T-helper 2 cell treated with Interferon-gamma antibody and Interleukin-4, amounts not matched to agents 100 ng/mL and 5 ng/mL, for 36 hours (primary cell): ENCODE data around the gene S100A6. TPM values are rescaled to one million over a fixed set of nuclear protein-coding genes. Genes with fewer than 3 reads are reported as not detected.

Experiments used
- intact Hi-C: fragments of 100-400 bp; cut with micrococcal nuclease; formaldehyde crosslinking; loops from one replicate; pipeline ENCODE4 v1.15.1; 2023
- total RNA-seq: library from RNA; stranded (reverse); gene quantifications from 2 replicates; pipeline ENCODE4 v1.2.3, GENCODE V29; 2022

The S100A6 gene
- total RNA-seq, 1 donor from 2014 or later = 530 TPM

- intact Hi-C loops = no loop called here
These were observed 11.2 kb upstream of the S100A6 start for GRCh38 chr1:153546796-153547559.

GRCh38 chr1:153546371-153546770, 10.6 kb upstream of the S100A6 start:
- intact Hi-C loops = no loop called here

DNA sequence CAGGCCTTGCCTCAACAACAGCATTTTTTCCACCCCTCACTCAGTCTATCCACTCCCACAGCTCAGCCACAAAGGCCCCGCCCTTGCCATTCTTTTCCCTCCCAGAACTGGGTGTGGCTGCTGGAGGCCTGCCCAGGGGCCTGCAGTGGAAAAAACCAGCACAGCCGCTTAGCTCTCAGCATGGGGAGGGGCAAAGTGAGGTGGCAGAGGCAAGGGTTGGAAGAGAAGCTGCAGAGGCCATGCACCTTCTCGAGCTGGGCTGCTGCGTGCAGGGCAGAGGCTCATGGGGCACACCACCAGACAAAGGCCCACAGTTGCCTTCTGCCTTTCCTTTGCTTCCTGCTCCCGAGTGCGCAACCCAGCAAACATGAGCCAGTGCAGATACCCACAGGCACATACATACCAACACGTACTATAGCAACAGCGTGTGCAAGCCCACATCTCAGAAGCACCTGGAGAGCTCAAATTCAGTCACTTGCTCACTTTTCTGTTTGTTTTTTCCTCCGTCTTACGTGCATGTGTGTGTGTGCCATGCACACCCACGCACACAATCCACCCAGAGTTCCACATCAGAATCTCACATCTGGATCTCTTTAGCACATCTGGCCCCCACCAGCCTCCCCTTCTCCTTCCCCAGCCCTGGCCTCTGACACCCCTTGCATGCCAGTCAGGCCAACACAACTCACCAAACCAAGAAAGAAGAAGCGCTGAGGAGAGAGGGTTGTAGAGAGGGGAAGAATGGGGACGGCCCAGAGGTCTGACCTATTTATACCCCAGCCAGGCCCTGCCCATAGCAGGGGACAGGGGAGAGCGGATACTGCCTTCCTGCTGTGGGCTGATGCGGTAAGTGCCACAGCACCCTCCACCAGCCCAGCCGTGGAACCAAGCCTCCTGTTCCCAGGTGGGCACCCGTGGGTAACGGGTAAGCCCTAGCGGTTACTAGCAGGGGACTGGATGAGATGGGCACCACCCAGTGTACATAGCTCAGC, 9.6 kb upstream of the S100A6 start, which contains the start of gene S100A4:
S100A4 (minus strand) TSS at position 740 of the 989 bp plus-strand sequence. CDS start 1,012 bp downstream, outside the sequence.
- intact Hi-C loops = loop anchor here (1.0 kb wide), 2 partner anchors 9 to 21 kb away; no protein-coding TSS in a partner anchor

GRCh38 chr1:153544453-153545066, 8.8 kb upstream of the S100A6 start:
- intact Hi-C loops = loop anchor here (1.0 kb wide), 2 partner anchors 8 to 22 kb away; no protein-coding TSS in a partner anchor

- intact Hi-C loops = no loop called here
These were observed 7.9 kb upstream of the S100A6 start for GRCh38 chr1:153543736-153544135.

DNA sequence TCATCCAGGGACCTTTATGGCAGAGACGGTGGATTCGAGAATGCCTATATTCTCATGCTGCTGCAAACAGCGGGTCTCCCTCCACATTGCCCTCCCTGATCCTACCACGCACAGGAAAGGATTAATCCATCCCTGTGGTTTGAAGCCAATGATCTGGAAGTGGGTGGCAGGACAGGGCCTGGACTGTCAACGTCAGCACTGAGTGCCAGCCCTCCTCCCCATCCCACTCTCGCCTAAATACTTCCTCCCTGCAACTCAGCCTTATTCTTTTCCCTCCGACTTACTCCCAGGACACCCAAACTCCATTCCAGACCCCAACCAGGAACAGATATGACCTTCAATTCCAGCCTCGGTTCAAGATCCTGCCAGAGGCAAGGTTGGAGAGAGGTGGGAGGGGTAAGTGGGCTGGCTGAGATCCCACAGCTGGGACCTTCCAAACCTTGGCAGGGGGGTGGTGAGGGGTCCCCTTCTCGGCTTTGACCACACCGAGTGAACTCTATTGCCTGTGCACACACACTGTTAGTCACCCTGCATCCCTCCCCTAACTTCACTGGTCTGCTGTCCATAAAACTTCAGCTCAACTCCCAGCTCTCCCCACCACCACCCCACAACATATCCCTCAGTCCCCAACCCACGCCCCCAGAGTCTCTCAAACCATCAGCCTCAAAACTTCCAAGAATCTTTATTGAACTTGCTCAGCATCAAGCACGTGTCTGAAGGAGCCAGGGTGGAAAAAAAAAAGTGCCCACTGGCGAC, 7.3 kb upstream of the S100A6 start:
- intact Hi-C loops = no loop called here

- intact Hi-C loops = no loop called here
These were observed 6.1 kb upstream of the S100A6 start for GRCh38 chr1:153541641-153542590.

GRCh38 chr1:153540394-153541361, 4.9 kb upstream of the S100A6 start, which contains the start of gene S100A5:
TSS of gene S100A5 (minus strand) at chr1:153540934. CDS start at chr1:153540191, 743 bp downstream.
- intact Hi-C loops = no loop called here

DNA sequence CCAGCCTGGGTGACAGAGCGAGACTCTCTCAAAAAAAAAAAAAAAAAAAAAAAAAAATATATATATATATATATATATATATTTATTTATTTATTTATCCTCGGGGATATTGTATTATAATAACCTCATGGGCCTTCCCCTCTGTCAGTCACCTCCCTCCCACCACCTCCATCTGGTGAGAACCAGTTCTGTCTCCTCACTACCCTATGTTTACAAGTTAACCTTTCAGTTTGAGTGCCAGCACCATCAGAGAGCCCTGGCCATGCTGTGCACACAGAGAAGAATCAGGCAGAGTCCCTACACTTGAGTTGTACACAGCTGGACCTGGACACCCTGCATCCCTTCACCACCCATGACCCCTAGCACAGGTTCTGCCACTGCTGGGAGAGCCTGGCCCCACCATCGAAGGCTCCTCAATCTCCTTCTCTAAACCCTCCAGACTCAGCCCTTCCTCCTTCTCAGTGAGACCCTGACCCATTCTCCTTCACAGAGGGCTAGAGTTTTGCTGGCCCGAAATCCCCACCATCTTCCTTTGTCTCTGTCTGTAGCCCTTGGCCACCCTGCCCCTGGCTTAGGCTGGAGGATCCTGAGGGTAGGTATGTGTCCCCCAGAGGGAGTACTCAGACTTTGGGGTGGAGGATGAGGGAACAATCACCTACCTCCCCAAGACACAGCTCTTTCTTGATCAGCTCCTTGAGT, 3.8 kb upstream of the S100A6 start:
- intact Hi-C loops = loop anchor here (10.0 kb wide), 2 partner anchors 185 to 425 kb away; partner anchors contain the start of genes CREB3L4, INTS3 and SLC39A1

DNA sequence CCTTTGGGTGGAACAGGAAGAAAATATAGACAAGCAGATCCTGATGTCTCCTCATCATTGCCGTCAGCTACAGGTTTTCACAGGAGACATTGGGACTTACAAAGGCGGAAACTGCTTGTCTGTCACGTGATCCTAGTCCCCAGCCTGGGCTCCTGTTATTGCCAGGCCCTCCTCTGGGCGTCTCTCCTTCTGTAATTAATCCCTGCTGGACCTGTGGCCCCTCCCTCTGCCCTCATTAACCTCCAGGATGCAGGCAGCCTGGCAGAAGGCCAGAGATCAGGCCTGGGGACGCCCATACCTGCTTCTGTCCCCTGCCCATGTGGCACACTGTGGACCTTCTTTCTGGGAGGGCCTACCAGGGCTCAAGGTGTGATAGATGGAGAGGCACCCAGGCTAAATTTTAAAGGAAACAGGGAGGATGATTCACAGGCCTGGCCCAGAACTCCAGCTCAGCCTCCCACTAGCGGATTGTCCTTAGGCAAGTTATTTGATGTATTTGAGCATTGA, 2.6 kb upstream of the S100A6 start:
- intact Hi-C loops = loop anchor here (10.0 kb wide), 2 partner anchors 186 to 426 kb away; partner anchors contain the start of genes CREB3L4, INTS3 and SLC39A1

DNA sequence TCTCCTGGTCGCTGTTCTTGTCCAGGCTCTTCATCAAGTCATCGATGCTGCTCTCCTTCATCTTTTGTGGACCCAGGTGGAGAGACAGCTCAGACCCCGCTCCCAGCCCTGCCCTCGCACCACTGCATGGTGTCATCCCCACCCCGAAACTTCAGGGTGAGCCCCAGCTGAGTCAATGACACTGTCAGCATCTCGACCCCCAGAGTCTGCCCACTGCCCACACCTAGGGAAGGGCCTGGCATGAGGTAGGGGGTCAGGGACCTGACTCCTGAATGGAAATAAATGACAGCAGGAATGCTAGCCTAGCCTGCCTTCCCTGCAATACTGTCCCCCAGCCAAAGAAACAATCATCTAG, 1.6 kb upstream of the S100A6 start:
- intact Hi-C loops = loop anchor here (10.0 kb wide), 2 partner anchors 187 to 427 kb away; partner anchors contain the start of genes CREB3L4, INTS3 and SLC39A1

DNA sequence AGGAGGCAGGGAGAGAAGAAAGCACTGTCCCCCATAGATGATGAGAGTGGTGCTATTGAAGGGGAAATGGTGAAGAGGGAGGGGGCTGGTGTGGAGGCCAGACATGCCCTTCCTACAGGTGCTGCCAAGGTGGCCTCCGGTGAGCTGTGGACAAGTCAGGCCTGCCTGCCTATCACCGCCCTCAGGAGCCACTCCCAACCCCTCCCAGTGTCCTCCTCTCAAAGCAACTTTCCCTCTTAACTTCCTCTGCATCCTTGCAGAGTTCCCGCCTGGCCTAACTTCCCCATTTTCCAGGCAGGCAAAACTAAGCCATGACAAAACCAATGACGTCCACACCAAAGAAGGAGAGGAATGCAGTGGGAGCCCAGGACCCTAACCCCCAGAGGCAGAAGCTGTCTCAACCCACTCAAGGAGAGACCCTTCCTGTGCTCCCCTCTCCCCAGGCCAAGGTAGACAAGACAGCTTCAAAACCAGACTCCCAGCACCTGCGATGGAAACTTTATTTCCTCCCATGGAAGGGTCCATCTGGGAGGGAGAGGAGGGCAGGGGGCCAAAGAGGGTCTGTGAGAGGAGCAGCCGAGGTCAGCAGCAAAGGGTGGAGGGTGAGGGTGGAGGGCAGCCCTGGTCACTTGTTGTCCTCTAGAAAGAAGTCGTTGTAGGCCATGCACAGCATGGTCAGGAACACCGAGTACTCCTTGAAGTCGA, 1.0 kb upstream of the S100A6 start:
- intact Hi-C loops = loop anchor here (1.0 to 10.0 kb wide), 3 partner anchors 8 to 428 kb away; partner anchors contain the start of genes CREB3L4, INTS3, S100A4 and SLC39A1

GRCh38 chr1:153536012-153536670, 350 bp upstream of the S100A6 start:
- intact Hi-C loops = loop anchor here (1.0 to 10.0 kb wide), 3 partner anchors 9 to 429 kb away; partner anchors contain the start of genes CREB3L4, INTS3, S100A4 and SLC39A1

GRCh38 chr1:153534925-153535241, 908 bp downstream of the S100A6 start:
- intact Hi-C loops = loop anchor here (1.0 to 10.0 kb wide), 3 partner anchors 98 to 430 kb away; partner anchors contain the start of genes CREB3L4, INTS3 and SLC39A1

- intact Hi-C loops = loop anchor here (10.0 kb wide), 2 partner anchors 190 to 430 kb away; partner anchors contain the start of genes CREB3L4, INTS3 and SLC39A1
These were observed 1.4 kb downstream of the S100A6 start for GRCh38 chr1:153534226-153534924.
